ENCODE results near the gene POU2F1. TPM values are rescaled to one million over a fixed set of nuclear protein-coding genes. Genes with fewer than 3 reads are reported as not detected.
A peak's percentile ranks its signal among the peaks of the same experiment; 100 is the strongest.

Gene POU2F1
- total RNA-seq, 1 experiment from 2014 or later: 24.5 TPM

DNA sequence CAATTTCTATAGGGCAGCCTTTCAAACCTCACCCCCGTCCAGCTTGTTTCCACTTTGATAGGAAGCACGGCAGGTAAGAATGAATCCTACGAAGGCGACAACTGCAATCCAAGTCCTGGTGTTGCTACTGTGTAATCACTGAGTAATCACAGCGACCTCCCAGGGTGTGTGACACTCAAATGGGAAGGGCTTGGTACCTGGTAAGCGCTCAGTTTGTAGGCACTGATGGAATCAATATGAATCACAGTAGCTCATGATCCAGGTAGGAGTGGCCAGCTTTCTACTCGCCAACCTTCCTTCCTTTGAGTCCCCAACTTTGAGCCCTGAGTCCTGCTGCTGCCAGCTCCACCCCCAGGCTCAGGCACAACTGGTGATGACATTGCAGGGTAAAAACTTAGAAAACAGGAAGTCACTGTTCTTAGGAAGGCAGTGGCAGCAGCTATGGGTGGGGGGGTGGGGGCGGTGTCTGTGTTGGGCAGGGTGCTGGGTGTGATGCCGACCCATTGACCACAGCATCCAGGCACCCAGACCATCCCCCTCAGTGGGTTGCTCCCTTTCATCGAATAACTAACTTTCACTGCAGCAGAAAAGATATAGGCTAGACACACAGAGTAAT is 226.9 kb downstream of the POU2F1 start:
- TF ChIP-seq EZH2 (IDR thresholded peaks at IDR 0.05) (no peak), EGR1 (IDR thresholded peaks at IDR 0.05; ENCODE audit: low read depth) (no peak), SIN3A (IDR thresholded peaks at IDR 0.05; ENCODE audit: low read depth) (no peak), SP1 (IDR thresholded peaks at IDR 0.05; ENCODE audit: low read depth) (peak; percentile 29; the same call in 1 of the 2 replicates), CEBPB (IDR thresholded peaks at IDR 0.05; ENCODE audit: low read depth) (no peak; the same call in none of the 2 replicates), EZH2phosphoT487 (IDR thresholded peaks at IDR 0.05; ENCODE audit: borderline replicate concordance) (no peak), ZNF274 (IDR thresholded peaks at IDR 0.05; ENCODE audit: low read depth, low read length) (no peak), POLR2AphosphoS5 (IDR thresholded peaks at IDR 0.05; ENCODE audit: low read depth, low read length) (peak; percentile 68)
- TF ChIP-seq, protein P1, sequence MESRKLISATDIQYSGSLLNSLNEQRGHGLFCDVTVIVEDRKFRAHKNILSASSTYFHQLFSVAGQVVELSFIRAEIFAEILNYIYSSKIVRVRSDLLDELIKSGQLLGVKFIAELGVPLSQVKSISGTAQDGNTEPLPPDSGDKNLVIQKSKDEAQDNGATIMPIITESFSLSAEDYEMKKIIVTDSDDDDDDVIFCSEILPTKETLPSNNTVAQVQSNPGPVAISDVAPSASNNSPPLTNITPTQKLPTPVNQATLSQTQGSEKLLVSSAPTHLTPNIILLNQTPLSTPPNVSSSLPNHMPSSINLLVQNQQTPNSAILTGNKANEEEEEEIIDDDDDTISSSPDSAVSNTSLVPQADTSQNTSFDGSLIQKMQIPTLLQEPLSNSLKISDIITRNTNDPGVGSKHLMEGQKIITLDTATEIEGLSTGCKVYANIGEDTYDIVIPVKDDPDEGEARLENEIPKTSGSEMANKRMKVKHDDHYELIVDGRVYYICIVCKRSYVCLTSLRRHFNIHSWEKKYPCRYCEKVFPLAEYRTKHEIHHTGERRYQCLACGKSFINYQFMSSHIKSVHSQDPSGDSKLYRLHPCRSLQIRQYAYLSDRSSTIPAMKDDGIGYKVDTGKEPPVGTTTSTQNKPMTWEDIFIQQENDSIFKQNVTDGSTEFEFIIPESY (IDR thresholded peaks at IDR 0.05; ENCODE audit: extremely low read depth, insufficient replicate concordance, low read length): no peak
- TF ChIP-seq, protein P2, sequence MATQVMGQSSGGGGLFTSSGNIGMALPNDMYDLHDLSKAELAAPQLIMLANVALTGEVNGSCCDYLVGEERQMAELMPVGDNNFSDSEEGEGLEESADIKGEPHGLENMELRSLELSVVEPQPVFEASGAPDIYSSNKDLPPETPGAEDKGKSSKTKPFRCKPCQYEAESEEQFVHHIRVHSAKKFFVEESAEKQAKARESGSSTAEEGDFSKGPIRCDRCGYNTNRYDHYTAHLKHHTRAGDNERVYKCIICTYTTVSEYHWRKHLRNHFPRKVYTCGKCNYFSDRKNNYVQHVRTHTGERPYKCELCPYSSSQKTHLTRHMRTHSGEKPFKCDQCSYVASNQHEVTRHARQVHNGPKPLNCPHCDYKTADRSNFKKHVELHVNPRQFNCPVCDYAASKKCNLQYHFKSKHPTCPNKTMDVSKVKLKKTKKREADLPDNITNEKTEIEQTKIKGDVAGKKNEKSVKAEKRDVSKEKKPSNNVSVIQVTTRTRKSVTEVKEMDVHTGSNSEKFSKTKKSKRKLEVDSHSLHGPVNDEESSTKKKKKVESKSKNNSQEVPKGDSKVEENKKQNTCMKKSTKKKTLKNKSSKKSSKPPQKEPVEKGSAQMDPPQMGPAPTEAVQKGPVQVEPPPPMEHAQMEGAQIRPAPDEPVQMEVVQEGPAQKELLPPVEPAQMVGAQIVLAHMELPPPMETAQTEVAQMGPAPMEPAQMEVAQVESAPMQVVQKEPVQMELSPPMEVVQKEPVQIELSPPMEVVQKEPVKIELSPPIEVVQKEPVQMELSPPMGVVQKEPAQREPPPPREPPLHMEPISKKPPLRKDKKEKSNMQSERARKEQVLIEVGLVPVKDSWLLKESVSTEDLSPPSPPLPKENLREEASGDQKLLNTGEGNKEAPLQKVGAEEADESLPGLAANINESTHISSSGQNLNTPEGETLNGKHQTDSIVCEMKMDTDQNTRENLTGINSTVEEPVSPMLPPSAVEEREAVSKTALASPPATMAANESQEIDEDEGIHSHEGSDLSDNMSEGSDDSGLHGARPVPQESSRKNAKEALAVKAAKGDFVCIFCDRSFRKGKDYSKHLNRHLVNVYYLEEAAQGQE (IDR thresholded peaks at IDR 0.05; ENCODE audit: low read depth): no peak
- Histone ChIP-seq H3K36me3 (ENCODE audit: control insufficient read depth in 1 of 2, insufficient read depth in 2 of 2, low read length in 2 of 2) (no peaks in the 10 kb centered on the region), H3K79me2 (ENCODE audit: insufficient read depth, low read length) (no peaks in the 10 kb centered on the region), H3K4me2 (ENCODE audit: low read length) (peak overlapping the region; percentile 53), H3K9ac (ENCODE audit: low read length) (no peak overlapping the region), H4K20me1 (ENCODE audit: insufficient read depth) (no peaks in the 10 kb centered on the region), H3K9me3 (ENCODE audit: control insufficient read depth in 1 of 2, insufficient read depth in 1 of 2, low read depth in 1 of 2, low read length in 2 of 2) (no peaks in the 10 kb centered on the region), H3K27ac (ENCODE audit: low read depth, low read length) (no peak overlapping the region), H3K4me3 (replicated peaks in 1 of 2; ENCODE audit: low read depth in 1 of 2, low read length in 2 of 2) (peak overlapping the region in 1 of 2 experiments; percentile 16; a peak in 2 of 4 replicates), H3K4me1 (ENCODE audit: control insufficient read depth in 1 of 2, insufficient read depth in 2 of 2, low read length in 2 of 2) (peaks cover 0 to 13% of the 10 kb centered on the region in 2 experiments; a peak in 2 of 4 replicates), H3K27me3 (ENCODE audit: insufficient read depth, low read length) (no peaks in the 10 kb centered on the region), H3K9me2 (ENCODE audit: insufficient read depth) (no peaks in the 10 kb centered on the region), H2AFZ (ENCODE audit: low read depth, low read length, poor library complexity, severe bottlenecking) (peak overlapping the region; percentile 52)
- peak; percentile 77 for DNase-seq (ENCODE audit: low read depth, low spot score)
- BruUV-seq (replicated peaks): no TSS peak
- intact Hi-C loops (cut with micrococcal nuclease): no loop called here
- peak; percentile 89 for ATAC-seq
- CTCF ChIA-PET: interaction anchor here (0.7 to 1.0 kb wide), 2 partner anchors 92 to 609 kb away, joined by 3 to 4 read pairs; no protein-coding TSS in a partner anchor
- POLR2A ChIA-PET: interaction anchor here (0.6 to 1.9 kb wide), 3 partner anchors 106 to 386 kb away, joined by 3 to 10 read pairs (median 3); partner anchors contain the start of genes CREG1 and POU2F1
- RAD21 ChIA-PET (ENCODE audit: low non-redundant PET in 1 of 2, low total read pairs in 2 of 2, uncharacterized antibody in 2 of 2, unreplicated experiment in 2 of 2): interaction anchor here in 1 of 2 experiments (0.7 kb wide), 1 partner anchor 10 kb away, joined by 8 read pairs; no protein-coding TSS in a partner anchor

Measured in HCT116 (cell line).